Dedifferentiated amniotic fluid mesenchymal stem cell (primary cell): ENCODE results near the gene ETS2.

ENCODE experiments used
- DNase-seq: peaks from one replicate; pipeline ENCODE4 v3.0.0-alpha.2; 2016; ENCODE audit errors: extremely low spot score

The ETS2 gene

DNA sequence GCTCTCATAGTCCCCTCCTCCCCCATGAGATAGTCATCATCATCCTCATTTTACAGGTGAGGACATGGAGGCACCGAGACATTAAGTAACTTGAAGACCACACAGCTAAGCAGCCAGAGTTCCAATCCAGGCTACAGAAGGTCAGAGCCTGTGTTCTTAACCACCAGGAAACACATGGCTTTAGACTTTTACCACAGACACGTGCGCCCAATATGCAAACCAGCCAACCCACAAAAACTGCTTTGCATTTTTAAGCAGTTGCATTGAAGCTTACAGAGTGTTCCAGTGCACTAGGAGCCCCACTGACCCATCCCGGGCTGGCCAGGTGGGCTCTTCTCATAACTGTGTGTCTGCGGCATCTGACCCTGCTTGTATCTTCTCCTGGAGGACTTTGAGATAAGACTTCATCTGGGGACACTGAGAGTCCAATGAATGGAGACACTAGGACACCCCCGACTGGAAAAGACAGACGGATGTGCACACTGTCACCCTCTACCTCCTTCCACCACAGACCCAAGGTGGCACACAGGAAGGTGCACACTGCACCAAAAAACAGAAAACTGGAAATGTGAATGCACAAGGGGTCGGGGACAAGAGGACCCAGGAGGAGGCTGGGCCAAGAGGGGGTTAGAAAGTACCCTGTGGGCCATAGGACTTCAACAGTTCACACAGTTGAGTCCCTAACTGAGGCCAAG, 56.4 kb downstream of the ETS2 start:
- DNase-seq = no peak

DNA sequence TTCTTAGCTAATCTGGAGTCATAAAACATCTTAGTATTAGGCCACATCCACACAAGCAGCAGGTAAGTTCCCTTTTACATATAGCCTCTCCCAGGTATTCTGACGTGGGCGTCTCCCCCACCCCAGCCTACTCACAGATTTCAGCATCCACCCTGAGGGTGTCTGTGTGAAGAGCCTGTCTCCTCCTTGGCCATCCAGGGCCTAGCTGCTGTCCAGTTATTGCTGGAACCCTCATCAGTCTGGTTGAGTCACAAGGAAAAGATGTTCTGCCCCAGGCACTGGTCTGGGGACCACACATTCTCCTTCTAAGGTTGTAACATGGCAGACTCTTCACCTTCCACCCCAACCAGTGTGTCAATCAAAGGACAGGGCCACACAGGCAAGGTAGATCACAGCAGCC, 57.6 kb downstream of the ETS2 start:
- no peak for DNase-seq

GRCh38 chr21:38863843-38864363, 58.2 kb downstream of the ETS2 start:
- no peak for DNase-seq

GRCh38 chr21:38864964-38865363, 59.2 kb downstream of the ETS2 start:
- DNase-seq = no peak

- no peak for DNase-seq
Observed at GRCh38 chr21:38869196-38869595, 63.5 kb downstream of the ETS2 start.

DNA sequence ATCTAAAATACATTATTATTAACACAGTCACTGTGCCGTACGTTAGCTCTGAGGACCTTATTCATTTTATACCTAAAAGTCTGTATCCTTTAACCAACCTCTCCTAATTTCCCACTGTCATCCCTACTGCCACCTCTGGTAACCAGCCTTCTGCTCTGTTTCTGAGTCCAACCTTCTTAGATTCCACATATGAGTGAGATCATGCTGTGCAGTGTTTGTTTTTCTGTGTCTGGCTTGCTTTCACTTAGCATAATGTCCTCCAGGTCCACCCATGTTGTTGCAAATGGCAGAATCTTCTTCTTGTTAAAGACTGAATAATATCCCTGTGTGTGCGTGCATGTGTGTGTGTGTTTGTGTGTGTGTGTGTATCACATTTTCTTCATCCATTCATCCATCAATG, 64.2 kb downstream of the ETS2 start:
- DNase-seq = peak; percentile 19
